ENCODE results near the gene TMEM119. TPM values are rescaled to one million over a fixed set of nuclear protein-coding genes. Genes with fewer than 3 reads are reported as not detected.

The TMEM119 gene
- total RNA-seq, 1 donor = 164 TPM

DNA sequence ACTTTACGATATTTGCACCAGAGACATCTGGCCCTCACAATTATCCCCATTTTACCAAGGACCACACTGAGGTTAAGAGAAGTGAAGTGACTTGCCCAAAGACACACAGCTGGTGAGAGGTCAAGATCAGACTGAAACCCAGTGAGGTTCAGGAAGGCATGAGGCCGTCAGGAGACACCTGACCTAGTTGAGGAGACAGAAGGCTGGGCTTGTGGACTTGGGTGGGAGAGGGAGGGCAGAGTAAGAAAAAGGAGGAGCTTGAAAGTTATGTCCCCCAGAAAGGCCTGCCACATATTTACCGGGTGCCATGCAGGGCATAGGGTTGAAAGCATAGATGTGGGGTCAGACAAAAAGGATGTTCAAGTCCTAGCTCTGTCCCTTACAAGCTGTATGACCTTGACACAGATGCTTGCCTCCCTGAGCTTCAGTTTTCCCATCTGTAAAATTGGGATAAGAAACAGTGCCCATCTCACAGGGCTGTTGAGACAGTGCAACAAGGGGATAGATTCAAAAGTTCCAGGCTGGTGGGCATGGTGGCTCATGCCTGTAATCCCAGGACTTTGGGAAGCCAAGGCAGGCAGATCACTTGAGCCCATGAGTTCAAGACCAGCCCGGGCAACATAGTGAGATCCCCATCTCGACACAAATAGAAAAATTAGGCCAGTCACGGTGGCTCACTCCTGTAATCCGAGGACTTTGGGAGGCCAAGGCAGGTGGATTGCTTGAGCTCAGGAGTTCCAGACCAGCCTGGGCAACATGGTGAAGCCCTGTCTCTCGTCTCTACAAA is 29.4 kb upstream of the TMEM119 start:
- TF ChIP-seq, protein P1, sequence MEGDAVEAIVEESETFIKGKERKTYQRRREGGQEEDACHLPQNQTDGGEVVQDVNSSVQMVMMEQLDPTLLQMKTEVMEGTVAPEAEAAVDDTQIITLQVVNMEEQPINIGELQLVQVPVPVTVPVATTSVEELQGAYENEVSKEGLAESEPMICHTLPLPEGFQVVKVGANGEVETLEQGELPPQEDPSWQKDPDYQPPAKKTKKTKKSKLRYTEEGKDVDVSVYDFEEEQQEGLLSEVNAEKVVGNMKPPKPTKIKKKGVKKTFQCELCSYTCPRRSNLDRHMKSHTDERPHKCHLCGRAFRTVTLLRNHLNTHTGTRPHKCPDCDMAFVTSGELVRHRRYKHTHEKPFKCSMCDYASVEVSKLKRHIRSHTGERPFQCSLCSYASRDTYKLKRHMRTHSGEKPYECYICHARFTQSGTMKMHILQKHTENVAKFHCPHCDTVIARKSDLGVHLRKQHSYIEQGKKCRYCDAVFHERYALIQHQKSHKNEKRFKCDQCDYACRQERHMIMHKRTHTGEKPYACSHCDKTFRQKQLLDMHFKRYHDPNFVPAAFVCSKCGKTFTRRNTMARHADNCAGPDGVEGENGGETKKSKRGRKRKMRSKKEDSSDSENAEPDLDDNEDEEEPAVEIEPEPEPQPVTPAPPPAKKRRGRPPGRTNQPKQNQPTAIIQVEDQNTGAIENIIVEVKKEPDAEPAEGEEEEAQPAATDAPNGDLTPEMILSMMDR (IDR thresholded peaks at IDR 0.05; ENCODE audit: insufficient read depth, low read length) = no peak
- DNase-seq (ENCODE audit: low read depth) = no peak
- H3K4me3 ChIP-seq (ENCODE audit: low read depth, low read length) = no peak overlapping the region

DNA sequence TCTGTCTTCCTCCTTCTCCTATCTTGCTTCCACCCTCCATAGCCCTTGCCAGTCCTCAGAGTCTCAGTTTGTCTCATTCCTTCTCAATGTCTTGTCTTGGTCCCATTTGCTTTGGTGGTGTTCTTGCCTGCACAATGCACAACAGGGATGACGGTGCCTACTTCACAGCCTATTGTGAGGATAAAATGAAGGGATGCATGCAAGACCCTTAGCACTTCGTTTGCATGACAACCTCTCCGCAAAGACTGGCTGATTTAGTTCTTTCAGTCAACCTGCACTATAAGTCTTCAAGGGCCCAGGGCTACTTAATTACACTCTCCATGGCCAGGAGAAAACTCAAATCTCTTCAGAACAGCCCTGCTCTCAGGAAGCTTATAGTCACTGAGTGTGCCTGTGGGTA is 27.3 kb upstream of the TMEM119 start:
- no peak overlapping the region for H3K4me3 ChIP-seq (ENCODE audit: low read depth, low read length)
- DNase-seq (ENCODE audit: low read depth) = no peak
- TF ChIP-seq, protein P1 (IDR thresholded peaks at IDR 0.05; ENCODE audit: insufficient read depth, low read length) = no peak

DNA sequence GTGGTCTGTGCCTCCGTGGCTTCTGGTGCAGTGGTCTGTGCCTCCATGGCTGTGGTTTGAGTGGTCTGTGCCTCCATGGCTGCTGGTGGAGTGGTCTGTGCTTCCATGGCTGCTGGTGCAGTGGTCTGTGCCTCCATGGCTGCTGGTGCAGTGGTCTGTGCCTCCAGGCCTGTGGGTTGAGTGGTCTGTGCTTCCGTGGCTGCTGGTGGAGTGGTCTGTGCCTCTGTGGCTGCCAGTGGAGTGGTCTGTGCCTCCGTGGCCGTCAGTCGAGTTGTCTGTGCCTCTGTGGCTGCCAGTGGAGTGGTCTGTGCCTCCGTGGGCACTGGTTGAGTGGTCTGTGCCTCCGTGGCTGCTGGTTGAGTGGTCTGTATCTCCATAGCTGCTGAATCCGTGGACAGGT is 25.7 kb upstream of the TMEM119 start:
- H3K4me3 ChIP-seq (ENCODE audit: low read depth, low read length) = no peak overlapping the region
- TF ChIP-seq, protein P1 (IDR thresholded peaks at IDR 0.05; ENCODE audit: insufficient read depth, low read length) = no peak
- DNase-seq (ENCODE audit: low read depth) = no peak

DNA sequence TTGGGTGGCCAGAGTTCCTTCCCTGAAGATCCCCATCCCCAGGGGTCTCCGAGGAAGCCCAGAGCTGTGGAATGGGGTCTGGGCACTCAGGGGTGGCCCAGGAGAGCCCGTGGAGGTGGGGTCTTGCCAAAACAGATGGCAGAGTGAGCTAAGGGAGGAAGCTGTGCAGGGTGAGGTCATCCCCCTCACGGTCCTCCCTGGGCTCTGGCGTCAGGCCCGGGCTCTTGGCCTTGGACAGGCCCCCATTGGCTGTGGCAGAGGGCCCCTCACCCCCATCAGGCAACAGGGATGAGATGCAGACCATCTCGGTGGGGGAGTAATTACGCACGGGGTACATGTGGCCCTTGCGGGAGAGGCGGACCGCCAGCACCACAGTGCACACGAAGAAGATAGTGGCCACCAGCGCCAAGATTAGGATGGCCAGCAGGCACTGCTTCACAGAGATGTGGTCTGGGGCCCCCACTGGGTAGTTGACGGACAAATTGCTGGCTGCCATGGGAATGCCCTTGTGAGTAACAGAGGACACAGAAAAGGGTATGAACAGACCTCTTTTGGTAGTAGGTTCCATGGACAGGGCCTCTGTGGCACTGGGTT is 25.1 kb upstream of the TMEM119 start:
- TF ChIP-seq, protein P1 (IDR thresholded peaks at IDR 0.05; ENCODE audit: insufficient read depth, low read length) = no peak
- no peak for DNase-seq (ENCODE audit: low read depth)
- no peak overlapping the region for H3K4me3 ChIP-seq (ENCODE audit: low read depth, low read length)

DNA sequence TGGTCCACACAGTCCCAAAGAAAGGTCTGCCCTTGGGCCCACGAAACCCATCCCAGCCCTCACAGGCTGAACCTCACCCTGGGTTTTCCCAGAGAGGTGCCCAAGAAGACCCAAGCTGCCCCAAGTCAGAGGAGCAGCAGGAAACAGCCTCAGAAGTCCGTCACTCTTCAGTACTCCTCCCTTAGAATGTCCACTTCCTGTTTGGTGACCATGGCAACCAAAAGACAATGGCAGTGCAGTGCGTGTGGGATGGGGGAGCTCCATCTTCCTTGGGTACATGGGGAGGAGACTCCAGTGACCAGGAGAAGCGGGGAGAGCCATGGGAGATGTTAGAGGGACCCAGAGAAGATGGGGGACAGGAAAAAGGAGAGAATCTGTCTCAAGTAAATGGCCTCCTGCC is 24.5 kb upstream of the TMEM119 start:
- no peak overlapping the region for H3K4me3 ChIP-seq (ENCODE audit: low read depth, low read length)
- peak; percentile 48 for DNase-seq (ENCODE audit: low read depth)
- TF ChIP-seq, protein P1 (IDR thresholded peaks at IDR 0.05; ENCODE audit: insufficient read depth, low read length) = no peak

DNA sequence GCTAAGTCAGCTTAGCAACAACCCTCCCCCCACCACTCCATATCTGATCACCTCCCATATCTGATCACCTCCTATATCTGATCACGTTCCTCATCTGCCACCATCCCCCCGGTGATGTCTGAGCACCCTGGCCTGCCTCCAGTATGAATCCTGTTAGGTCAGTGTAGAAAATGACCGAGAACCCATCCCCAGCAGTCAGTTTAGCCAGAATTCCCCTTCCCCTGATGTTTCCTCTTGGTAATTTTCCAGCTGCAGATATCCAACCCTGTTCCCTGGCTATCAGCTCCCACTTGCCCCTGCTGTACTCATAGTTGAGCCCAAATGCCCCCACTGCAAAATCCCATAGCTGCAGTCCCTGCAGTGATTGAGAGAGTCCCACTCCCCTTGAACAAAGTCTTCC is 23.3 kb upstream of the TMEM119 start:
- no peak overlapping the region for H3K4me3 ChIP-seq (ENCODE audit: low read depth, low read length)
- DNase-seq (ENCODE audit: low read depth) = no peak

More for the DNA sequence above, 23.3 kb upstream of the TMEM119 start:
- TF ChIP-seq, protein P1 (IDR thresholded peaks at IDR 0.05; ENCODE audit: insufficient read depth, low read length) = no peak
